Dedifferentiated amniotic fluid mesenchymal stem cell (primary cell): ENCODE data around the gene CAMTA1.
"Not testable (repeated sequence)": the region's sequence is repeated elsewhere in the genome, so short reads cannot be mapped to it uniquely, and the experiment has no call there.

Experiments used
- DNase-seq: peaks from one replicate; pipeline ENCODE4 v3.0.0-alpha.2; 2016; ENCODE audit errors: extremely low spot score

The CAMTA1 gene

DNA sequence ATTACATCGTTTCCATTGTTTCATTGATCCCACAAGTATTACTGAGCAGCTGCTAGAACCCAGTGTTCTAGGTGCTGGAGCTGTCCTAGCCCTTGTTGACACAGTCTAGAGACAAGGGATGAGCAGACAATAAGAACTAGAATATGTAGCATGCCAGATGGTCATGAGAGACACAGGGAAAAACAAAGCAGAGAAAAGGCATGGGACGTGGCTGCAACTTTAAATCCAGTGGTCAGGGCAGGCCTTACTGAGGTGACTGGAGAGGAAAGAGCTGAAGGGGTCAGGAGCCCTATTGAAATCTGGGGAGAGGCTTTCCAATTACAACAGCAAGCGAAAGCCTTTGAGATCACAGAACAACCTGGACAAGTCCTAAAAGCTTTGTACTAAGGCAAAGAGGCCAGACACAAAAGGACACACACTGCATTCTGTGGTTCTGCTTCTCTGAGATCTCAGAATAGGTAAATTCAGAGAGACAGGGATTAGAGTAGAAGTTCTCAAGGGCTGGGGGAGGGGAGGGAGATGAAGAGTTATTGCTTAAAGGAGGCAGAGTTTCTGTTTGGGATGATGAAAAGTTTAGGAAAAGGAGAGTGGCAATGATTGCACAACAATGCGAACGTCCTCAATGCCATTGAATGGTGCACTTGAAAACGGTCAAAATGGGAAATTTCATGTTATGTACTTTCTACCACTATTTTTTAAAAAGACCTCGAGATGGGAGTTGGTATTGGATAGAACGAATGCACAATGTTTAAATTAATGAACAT lies 518.5 kb downstream of the CAMTA1 start:
- no peak for DNase-seq

DNA sequence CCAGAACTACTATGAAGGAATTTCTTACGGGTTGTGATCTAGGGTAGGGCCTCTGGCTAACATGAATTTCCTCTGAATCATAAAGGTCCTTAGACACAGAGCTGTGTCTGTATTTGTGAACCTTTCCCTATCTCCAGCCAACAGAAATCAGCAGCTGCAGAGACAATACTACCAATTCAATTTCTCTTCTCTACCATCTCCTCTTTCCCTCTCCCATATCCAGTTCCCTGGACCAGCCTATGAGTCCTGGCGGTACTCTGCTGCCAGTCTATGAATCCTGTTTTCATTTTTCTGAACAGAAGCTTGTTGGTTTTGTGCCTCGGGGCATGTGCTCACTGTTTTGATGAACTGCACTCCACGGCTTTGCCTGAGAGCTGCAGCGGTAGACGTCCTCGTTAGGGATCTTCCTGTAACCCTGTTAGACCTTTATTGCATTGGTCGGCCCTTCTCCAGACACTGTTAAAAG lies 527.9 kb downstream of the CAMTA1 start:
- DNase-seq = peak; percentile 25

DNA sequence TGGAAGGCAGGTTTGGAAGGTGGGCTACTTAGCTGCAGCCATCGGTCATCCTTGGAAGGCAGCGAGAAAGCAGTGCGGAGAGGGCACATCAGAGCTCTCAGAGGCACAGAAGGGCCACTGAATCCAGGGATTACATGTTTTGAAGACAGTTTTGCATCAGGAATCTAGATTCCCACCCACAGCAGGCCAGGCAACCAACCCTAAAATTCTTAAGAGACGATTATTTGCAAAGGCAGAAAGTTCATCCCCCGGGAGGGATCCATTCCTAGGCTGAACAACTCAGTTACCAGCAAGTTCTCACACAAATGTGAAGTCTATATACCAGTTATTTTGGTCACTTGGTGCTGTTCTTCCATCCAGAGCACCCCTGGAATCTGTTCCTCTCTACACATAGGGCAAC lies 528.6 kb downstream of the CAMTA1 start:
- peak; percentile 30 for DNase-seq

DNA sequence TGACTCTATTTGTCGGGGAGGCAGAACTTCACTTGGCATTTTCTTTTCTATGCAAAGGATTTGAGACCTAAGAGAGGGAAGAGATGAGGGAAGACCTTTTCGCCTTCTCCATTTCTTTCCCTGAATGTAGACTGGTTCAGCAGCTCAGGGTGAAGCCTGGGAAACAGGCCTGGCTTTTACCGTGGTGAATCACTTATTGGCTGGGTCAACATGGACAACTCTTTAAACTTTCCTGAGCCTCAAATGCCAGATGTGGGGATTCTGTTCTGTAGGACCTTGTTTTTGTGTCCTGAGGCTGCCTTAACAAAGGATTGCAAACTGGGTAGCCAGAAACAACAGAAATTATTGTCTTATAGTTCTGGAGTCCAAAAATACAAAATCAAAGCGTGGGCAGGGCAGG lies 530.1 kb downstream of the CAMTA1 start:
- no peak for DNase-seq

DNA sequence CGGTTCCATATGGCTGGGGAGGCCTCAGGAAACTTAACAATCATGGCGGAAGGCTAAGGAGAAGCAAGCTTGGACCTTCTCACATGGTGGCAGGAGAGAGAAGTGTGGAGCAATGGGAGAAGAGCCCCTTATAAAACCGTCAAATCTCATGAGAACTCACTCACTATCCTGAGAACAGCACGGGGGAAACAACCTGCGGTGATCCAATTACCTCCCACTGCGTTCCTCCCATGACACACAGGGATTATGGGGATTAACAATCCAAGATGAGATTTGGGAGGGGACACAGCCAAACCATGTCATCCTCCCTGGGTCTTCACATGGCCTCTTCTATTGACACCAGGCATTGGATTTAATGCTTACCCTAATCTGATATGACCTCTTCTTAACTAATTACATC lies 530.7 kb downstream of the CAMTA1 start:
- no peak for DNase-seq

DNA sequence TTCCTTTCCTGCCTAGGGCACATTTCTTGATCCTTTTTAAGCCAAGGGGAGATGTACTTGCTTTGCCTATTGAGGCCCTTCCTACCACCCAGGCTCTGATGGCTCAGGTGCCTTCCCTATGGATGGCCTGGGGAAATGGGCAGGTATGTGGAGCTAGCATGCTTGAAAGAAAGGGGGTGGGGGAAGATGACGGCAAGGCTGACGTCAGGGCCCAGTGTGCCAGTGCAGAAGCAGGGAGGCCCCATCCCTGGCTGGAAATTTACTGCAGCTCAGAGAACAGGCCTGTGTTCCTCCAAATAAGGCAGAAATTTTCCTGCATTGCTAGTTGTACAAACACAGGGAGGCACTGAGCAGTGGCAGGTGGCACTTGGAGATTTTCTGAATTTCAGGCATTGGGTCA lies 532.6 kb downstream of the CAMTA1 start:
- DNase-seq = no peak

DNA sequence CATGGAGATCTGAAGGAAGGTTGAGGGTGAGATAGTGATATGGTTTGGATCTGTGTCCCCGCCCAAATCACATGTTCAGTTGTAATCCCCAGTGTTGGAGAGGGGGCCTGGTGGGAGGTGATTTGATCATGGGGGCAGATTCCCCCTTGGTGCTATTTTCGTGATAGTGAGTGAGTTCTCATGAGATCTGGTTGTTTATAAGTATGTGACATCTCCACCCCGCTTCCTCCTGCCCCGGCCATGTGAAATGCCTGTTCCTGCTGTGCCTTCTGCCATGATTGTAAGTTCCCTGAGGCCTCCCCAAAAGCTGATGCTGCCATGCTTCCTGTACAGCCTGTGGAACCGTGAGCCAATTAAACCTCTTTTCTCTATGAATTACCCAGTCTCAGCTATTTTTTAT lies 533.9 kb downstream of the CAMTA1 start:
- DNase-seq = no peak

DNA sequence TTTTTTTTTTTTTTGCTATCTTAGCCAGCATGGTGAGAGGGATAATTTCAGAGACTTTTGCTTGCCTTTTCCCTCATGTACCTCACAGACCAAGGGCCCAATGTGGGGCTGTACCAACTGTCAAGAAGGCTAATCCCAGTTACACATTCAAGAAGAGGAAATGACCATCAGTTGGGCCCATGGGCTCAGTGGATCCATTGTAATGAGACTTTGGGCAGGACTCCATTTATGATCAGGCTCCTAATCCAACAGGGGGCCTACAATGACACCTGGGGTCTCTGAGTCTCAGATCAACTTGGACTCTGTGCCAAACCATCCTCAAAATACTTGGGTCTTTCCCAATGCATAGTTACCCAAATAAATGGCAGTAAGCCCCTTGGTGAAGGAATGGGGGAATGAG lies 535.4 kb downstream of the CAMTA1 start:
- DNase-seq = no peak

DNA sequence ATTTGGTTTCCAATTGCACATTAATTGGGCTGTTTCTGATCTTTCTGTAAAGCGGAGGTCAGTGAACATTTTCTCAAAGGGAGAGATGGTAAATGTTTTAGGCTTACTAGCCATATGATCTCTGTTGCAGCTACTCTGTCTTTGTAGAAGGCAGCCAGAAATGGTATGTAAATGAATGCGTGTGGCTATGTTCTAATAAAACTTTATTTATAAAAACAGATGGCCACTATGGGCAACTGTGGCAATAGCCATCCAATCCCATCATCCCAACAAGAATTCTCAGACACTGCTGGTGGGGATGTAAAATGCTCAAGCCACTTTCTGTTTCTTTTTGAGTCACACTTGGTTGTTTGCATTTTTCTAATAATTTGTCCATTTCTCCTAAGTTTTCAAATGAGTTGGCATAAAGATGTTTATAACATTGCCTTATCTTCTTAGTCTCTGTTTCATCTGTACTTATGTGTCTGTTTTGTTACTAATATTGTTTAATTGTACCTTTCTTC lies 537.1 kb downstream of the CAMTA1 start:
- no peak for DNase-seq

DNA sequence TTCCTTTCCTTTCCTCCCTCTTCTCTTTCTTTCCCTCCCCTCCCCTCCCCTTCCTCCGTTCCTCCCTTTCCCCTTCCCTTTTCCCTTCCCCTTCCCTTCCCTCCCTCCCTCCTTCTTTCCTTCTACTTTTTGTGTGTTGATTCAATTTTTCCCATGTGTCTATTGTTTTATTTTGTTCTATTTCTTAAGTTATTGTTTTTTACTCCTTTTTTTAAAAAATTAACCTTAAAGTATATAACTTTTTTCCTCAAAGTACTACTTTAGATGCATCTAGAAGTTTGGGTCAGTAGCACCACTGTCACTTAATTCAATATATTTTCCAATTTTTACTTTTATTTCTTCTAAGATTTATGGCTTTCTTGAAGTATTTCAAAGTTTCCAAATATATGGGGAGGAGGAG lies 537.7 kb downstream of the CAMTA1 start:
- DNase-seq = no peak

DNA sequence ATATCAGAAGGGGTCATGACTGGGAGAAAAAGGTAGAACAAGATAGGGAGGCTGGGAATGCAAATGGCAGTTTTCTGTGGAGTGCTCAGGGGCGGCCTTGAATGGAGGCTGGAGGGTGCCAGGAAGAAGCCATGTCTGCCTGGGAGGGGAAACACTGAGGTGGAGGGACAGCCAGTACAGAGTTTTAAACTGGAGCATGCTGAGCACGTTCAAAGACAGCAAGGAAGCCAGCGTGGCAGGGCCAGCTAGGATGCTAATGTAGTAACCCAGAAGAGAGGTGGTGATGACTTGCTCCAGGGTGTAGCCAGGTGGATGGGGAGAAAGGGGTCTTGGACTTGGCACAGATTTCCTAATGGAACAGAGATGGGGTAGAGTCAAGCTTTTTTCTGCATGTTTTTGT lies 540.0 kb downstream of the CAMTA1 start:
- DNase-seq = no peak

DNA sequence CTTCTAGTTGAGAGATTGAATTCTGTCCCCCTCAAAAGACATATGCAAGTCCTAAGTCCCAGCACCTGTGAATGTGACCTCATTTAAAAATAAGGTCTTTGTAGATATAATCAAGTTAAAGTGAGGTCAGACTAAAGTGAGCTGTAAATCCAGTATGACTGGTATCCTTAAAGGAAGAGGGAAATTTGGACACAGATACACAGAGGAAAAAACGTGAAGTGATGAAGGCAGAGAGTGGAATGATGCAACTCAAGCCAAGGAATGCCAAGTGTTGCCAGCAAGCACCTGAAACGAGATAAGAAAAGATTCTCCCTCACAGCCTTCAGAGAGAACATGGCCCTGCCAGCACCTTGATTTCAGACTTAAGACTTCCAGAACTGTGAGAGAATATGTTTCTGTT lies 541.1 kb downstream of the CAMTA1 start:
- no peak for DNase-seq

DNA sequence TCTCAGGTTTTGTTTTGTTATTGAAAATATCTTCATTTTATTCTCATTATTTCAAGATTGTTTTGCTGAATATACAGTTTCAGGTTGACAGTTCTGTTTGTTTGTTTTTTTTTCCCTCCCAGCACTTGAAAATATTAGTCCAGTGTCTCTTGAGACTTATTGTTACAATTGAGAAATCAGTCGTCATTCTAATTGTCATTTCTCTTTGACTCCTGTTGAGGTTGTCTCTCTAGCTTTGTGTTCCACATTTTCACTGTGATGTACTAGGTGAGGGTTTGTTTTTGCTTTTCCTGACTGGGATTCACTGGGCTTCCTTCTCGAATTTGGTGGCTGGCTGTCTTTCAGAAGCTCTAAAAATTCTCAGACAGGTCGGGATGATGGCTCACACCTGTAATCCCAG lies 542.6 kb downstream of the CAMTA1 start:
- no peak for DNase-seq

DNA sequence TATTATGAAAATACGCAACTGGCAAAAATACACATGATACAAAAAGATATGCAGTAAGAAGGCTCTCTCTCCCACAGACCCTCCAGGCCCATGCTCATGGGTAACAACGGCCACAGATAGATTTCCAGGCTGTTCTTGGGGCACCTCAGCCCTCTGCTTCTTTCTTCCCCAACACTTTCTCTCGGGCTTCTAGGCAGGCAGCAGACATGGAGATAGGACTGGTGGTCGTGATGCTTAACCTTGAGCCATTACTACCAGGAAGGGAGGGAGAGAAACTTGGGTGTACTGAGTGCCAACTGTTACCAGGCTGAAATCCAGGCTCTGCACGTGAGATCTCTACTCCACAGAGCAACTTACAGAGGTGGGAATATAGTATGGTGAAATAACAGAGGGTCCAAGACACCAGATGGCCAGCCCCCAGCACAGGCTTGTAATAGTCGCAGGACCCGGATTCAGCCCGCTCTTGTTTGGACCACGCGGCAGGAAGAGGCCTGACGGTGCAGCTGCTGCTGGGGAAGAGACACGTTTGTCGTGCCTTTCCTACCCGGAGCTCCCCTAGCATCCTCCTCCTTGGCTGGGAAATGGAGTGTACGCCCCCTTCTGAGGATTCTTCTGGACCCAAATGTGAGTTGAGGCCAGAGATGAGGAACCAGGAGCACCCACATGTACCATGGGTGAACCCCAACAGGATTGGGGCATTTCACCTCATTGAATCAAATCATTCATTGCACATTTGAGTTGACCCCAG lies 544.8 kb downstream of the CAMTA1 start:
- no peak for DNase-seq

DNA sequence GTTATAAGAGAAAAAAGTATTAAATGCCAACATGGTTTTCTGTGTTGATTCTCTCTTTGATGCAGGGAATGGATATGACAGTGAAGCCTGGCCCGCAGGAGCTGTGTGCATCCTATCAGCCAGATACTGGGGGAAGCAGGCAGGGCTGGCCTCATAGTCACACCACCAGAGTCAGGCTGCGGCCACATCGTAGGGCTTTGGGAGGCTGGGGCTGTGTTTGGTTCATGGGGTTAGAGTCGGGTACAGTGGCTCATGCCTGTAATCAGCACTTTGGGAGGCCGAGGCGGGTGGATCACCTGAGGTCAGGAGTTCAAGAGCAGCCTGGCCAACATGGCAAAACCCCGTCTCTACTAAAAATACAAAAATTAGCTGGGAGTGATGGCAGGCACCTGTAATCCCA lies 545.5 kb downstream of the CAMTA1 start:
- not testable (repeated sequence) for DNase-seq

DNA sequence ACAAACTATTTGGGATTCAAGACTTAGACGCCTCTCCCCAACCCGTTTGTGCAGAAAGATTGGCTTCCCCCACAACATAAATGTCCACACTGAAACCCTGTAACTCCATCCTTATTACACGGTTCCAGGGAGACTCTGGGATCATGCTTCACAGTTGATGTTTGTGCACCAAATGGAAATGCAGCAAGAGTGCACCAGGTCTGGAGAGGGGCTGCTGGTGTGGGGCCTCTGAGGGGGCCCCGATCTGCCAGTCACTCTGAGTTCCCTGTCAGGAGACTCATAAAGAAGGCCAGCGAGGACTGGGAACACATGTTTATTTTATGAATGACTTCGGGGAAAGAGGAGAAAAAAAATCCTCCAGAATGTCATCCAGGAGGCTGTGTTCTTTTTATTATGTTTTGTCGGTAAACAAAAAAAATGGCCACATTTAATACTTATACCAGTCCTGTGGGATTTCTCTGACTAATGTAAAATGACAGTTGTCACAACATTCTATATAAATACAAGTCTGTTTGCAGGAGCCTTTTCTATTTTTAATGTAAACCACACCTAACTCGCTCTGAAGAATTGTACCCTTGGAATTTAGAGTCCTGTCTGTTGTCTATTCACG lies 546.8 kb downstream of the CAMTA1 start:
- no peak for DNase-seq

DNA sequence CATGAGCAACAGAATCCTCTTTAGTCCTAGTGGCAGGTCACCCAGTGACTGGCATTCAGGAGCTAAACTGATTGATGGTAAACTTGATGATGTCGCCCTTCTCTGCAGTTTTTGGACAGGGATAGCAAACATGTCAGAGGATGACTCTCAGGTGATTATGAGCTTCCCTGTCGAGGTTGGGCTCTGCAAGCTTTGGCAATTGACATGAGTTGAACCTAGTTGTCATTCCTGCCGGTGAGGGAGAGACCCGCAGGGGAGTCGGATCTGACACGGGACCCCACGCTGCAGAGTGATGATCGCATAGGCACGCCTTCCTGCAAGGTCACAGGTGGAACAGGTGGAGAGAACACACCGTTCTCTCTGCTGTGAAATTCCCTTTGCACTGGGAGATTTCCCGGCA lies 547.8 kb downstream of the CAMTA1 start:
- DNase-seq = no peak

DNA sequence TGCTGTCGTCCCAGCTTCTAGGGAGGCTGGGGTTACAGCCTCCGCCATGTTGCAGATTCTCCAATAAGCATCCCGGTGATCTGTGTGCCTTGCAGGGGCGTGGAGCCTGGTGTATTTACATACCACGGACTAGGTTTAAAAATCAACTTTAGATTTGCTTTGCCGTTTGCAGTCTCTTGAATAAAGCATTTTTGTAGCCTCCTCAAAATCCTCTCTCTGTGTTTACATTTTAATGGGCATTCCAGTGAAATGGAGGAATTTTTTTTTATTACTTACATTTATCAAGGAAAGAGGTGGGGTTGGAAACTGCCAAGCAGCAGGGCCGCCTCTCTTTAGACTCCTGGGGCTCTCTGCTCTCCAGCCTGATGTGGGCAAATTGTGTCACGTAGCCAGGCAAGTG lies 548.4 kb downstream of the CAMTA1 start:
- no peak for DNase-seq

DNA sequence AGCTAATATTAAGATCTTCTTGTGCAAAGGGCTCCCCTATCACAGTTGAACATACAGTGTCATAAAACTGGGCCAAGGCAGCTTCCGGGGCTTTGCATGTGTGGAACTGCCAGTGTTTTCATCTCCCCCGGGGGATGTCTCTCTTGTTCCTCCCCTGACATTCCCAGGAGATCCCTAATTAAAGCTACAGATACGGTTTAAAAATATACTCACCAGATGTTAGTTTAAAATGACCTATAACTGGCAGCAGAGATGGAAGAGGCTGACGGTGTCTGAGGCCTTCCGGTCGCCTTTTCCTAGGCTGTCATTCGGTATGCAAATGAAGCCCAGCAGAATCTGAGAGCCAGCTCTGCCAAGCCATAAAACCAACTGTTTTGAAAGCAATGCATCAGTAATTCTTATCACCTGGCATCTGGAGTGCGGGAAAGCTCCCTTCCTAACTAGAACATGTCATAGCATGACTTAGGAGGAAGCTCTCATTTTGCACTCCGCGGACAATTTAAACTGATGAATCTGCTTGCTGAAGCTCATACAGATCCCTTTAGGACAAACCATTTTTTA lies 549.3 kb downstream of the CAMTA1 start:
- no peak for DNase-seq

DNA sequence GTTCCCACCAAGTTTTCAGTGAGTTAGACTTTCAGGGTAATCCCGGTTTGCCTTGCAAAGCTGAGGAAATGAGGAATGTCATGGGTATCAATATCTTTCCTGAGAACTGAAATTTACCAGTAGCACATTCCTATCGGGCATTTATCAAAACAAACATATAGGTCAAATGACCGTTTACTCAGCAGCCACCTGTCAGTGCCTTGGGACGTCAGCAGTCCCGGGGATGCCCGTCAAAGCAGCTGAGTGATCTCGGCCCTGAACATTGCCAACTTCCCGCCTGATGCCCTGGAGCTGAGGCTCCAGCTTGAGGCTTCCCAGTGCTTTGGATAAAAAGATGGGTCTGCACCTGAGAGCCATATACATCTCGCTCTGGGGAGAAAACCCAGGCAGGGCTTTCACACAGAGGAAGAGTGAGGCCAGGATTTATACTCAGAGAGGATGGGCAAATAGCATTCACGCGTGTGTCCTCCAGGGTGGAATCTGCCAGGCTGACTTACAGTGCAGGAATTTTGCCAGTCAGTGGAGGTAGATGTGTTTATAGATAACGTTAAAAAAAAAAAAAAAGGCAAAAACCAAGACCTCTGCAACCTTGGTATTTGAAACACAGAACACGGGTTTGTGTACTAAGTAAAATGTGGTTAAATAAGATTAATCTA lies 550.1 kb downstream of the CAMTA1 start:
- no peak for DNase-seq

DNA sequence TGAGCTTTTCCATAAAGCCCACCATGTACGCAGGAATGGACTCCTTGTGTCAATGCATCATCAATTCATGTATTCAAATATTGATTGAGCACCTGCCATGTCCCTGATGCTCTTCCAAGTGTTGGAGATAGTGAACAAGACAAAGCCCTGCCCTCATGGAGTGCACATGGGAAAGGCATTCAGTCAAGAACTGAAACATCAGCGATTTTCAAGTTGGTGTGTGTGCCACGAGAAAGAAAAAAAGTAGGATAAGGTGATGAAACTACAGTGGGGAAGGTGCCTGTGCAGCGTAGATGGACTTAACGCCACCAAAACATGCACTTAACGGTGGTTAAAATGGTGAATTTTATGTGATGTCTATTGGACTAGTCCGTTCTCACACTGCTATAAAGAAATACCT lies 553.2 kb downstream of the CAMTA1 start:
- no peak for DNase-seq

DNA sequence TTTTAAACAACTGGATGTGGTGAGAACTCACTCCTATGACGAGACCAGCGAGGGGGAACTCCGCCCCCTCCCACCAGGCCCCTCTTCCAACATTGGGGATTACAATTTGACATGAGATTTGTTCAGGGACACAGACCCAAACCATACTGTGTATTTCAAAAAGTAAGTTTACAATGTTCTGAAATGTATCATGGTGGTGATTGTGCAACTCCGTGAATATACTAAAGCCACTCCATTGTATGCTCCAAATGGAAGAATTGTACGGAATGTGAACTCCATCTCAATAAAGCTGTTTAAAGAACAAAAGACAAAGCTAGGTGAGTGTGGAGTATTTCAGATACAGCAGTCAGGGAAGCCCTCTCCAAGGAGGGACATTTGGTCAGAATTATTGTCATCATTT lies 553.8 kb downstream of the CAMTA1 start:
- DNase-seq = no peak
